Activated CD8-positive, alpha-beta memory T cell treated with anti-CD3 and anti-CD28 coated beads for 24 hours (primary cell): ENCODE measurements around the gene SPSB2.
"Not testable (repeated sequence)": the region's sequence is repeated elsewhere in the genome, so short reads cannot be mapped to it uniquely, and the experiment has no call there.

Experiments used
- DNase-seq: peaks from one replicate; pipeline ENCODE4 v3.0.0-alpha.2; 2020

SPSB2 gene

GRCh38 chr12:6869049-6870021 lies 3.8 kb downstream of the SPSB2 start:
- peak; percentile 91 for DNase-seq

- peak; percentile 59 for DNase-seq
These were observed 4.7 kb downstream of the SPSB2 start for GRCh38 chr12:6868211-6869048.

- DNase-seq, result peak; percentile 90
These were observed 5.5 kb downstream of the SPSB2 start, which contains the start of gene TPI1 for GRCh38 chr12:6867413-6868210. Gene TPI1, plus strand, starts transcription at chr12:6867531. Its CDS starts 36 bp downstream, at chr12:6867567.

- DNase-seq, result no peak
These were observed 6.1 kb downstream of the SPSB2 start for GRCh38 chr12:6866920-6867412.

GRCh38 chr12:6866163-6866919 lies 6.8 kb downstream of the SPSB2 start:
- DNase-seq, result no peak

GRCh38 chr12:6865307-6865706 lies 7.8 kb downstream of the SPSB2 start:
- not testable (repeated sequence) for DNase-seq

- DNase-seq, result no peak
These were observed 9.3 kb downstream of the SPSB2 start for GRCh38 chr12:6863586-6864321.

GRCh38 chr12:6863033-6863432 lies 10.1 kb downstream of the SPSB2 start:
- DNase-seq, result no peak

GRCh38 chr12:6861391-6861790 lies 11.7 kb downstream of the SPSB2 start:
- no peak for DNase-seq

- no peak for DNase-seq
These were observed 12.2 kb downstream of the SPSB2 start for GRCh38 chr12:6860942-6861341.

GRCh38 chr12:6860116-6860515 lies 13.0 kb downstream of the SPSB2 start:
- no peak for DNase-seq

GRCh38 chr12:6858799-6859198 lies 14.3 kb downstream of the SPSB2 start:
- DNase-seq, result no peak

GRCh38 chr12:6855322-6855721 lies 17.8 kb downstream of the SPSB2 start:
- no peak for DNase-seq

GRCh38 chr12:6854036-6854435 lies 19.1 kb downstream of the SPSB2 start:
- DNase-seq, result no peak

- no peak for DNase-seq
These were observed 19.5 kb downstream of the SPSB2 start for GRCh38 chr12:6853626-6854025.

GRCh38 chr12:6852651-6853354 lies 20.3 kb downstream of the SPSB2 start:
- peak; percentile 82 for DNase-seq

- peak; percentile 98 for DNase-seq
These were observed 21.0 kb downstream of the SPSB2 start, which contains the start of gene USP5 for GRCh38 chr12:6851921-6852650. Gene USP5, plus strand, starts transcription at chr12:6852150. Its CDS starts 30 bp downstream, at chr12:6852180.

- DNase-seq, result peak; percentile 93
These were observed 21.8 kb downstream of the SPSB2 start, which contains the start of gene CDCA3 for GRCh38 chr12:6851153-6851920. Gene CDCA3, minus strand, starts transcription at chr12:6851286. Its CDS starts 334 bp downstream, at chr12:6850952.

GRCh38 chr12:6850796-6851152 lies 22.3 kb downstream of the SPSB2 start:
- DNase-seq, result no peak
